Myometrial cell (primary cell): Measurements from ENCODE around the gene ANKRD49. TPM values are rescaled to one million over a fixed set of nuclear protein-coding genes. Genes with fewer than 3 reads are reported as not detected.

Experiments used
- total RNA-seq: library from RNA; depleted of rRNA; stranded (reverse); fragments of >200 nt; gene quantifications from 2 replicates; pipeline ENCODE4 v1.2.3, GENCODE V29; 2015

Gene ANKRD49
- total RNA-seq, result 10.6 and 13.3 TPM in 2 replicates

GRCh38 chr11:94493281-94494125 is at the start of gene ANKRD49, which contains the start of gene MRE11:
Gene ANKRD49 (plus strand): TSS chr11:94493984. CDS start chr11:94496694, 2,710 bp downstream.
Gene MRE11 (minus strand): TSS chr11:94493844. CDS start chr11:94492801, 1,043 bp downstream.

GRCh38 chr11:94511932-94512781 is 18.4 kb downstream of the ANKRD49 start, which contains the start of gene C11orf97:
Gene C11orf97 (plus strand): TSS chr11:94512461. CDS start chr11:94512529, 68 bp downstream.

GRCh38 chr11:94543695-94544645 is 50.2 kb downstream of the ANKRD49 start, which contains the start of gene FUT4:
Gene FUT4 (plus strand): TSS chr11:94543921. CDS start chr11:94544134, 213 bp downstream.

Other genes with a start within 250 kb of the ANKRD49 start
- gene IZUMO1R, start 189.4 kb upstream of the ANKRD49 start, total RNA-seq, result not detected in 2 replicates
- gene GPR83, start 92.6 kb upstream of the ANKRD49 start, total RNA-seq, result not detected in 2 replicates
- 6.3 and 8.3 TPM in 2 replicates for gene MRE11, start 140 bp upstream of the ANKRD49 start, total RNA-seq
- not detected in 2 replicates for gene C11orf97, start 18.5 kb downstream of the ANKRD49 start, total RNA-seq
- 3.7 and 4.6 TPM in 2 replicates for gene FUT4, start 49.9 kb downstream of the ANKRD49 start, total RNA-seq
- under 0.01 and 0.86 TPM in 2 replicates for gene PIWIL4, start 73.4 kb downstream of the ANKRD49 start, total RNA-seq